Smooth muscle cell (in vitro differentiated cells): ENCODE results near the gene TMEM132A. TPM values are rescaled to one million over a fixed set of nuclear protein-coding genes. Genes with fewer than 3 reads are reported as not detected.
A peak's percentile ranks its signal among the peaks of the same experiment; 100 is the strongest.

Experiments
- DNase-seq: peaks from one replicate; lab custom pipeline; 2025; ENCODE audit not compliant: unreplicated experiment; lab: John Stamatoyannopoulos, UW
- H2AFZ ChIP-seq: fragments of 200-600 bp; sonication (generic); 2 replicates; pipeline ENCODE4 v1.6.0; 2016; ENCODE audit warnings: antibody characterized with exemption, low read depth, mild to moderate bottlenecking
- H3F3A ChIP-seq: fragments of 200-600 bp; sonication (generic); 2 replicates; pipeline ENCODE4 v1.6.0; 2017; ENCODE audit warnings: antibody characterized with exemption, low read depth
- H3K27ac ChIP-seq: fragments of 200-600 bp; sonication (generic); 2 replicates; pipeline ENCODE4 v1.5.1; 2016; ENCODE audit warnings: low read depth, mild to moderate bottlenecking
- H3K27me3 ChIP-seq: fragments of 200-600 bp; sonication (generic); 2 replicates; pipeline ENCODE4 v1.6.1; 2016; ENCODE audit warnings: low read depth, mild to moderate bottlenecking
- H3K36me3 ChIP-seq: fragments of 200-600 bp; sonication (generic); 2 replicates; pipeline ENCODE4 v1.5.1; 2016; ENCODE audit warnings: low read depth
- H3K4me1 ChIP-seq: fragments of 200-600 bp; sonication (generic); 2 replicates; pipeline ENCODE4 v1.5.1; 2016; ENCODE audit warnings: low read depth
- H3K4me2 ChIP-seq: fragments of 200-600 bp; sonication (generic); 2 replicates; pipeline ENCODE4 v1.6.0; 2016; ENCODE audit warnings: mild to moderate bottlenecking
- H3K4me3 ChIP-seq: fragments of 200-600 bp; sonication (generic); 2 replicates; pipeline ENCODE4 v1.5.1; 2016; ENCODE audit warnings: mild to moderate bottlenecking
- H3K79me2 ChIP-seq: fragments of 200-600 bp; sonication (generic); 2 replicates; pipeline ENCODE4 v1.6.0; 2016; ENCODE audit warnings: low read depth, mild to moderate bottlenecking
- H3K9ac ChIP-seq: fragments of 200-600 bp; sonication (generic); 2 replicates; pipeline ENCODE4 v1.6.0; 2016; ENCODE audit warnings: low read depth
- H3K9me3 ChIP-seq: fragments of 200-600 bp; sonication (generic); replicated peaks from 2 replicates; pipeline ENCODE4 v1.5.1; 2016; ENCODE audit warnings: low read depth
- H4K20me1 ChIP-seq: fragments of 200-600 bp; sonication (generic); 2 replicates; pipeline ENCODE4 v1.6.0; 2016; ENCODE audit warnings: low read depth
- WGBS: methylation state at CpG from one replicate; pipeline ENCODE4 v1.1.7; 2016; ENCODE audit warnings: low lambda C conversion rate; 5-methylcytosine and 5-hydroxymethylcytosine counted together
- polyA plus RNA-seq: library from polyadenylated mRNA; unstranded; fragments of >200 nt; fragmentation: Nextera tagmentation; extraction: Ambion mirVana; gene quantifications from 2 replicates; pipeline ENCODE4 v1.2.1, GENCODE V29; 2016
- total RNA-seq: library from RNA; depleted of rRNA; stranded (reverse); fragments of >200 nt; gene quantifications from 2 replicates; pipeline ENCODE4 v1.2.3, GENCODE V29; 2014
- TF ChIP-seq, protein P1 (sequence below): fragments of 200-600 bp; sonication (generic); IDR thresholded peaks from 2 replicates; pipeline ENCODE4 v1.5.1; 2017; ENCODE audit warnings: borderline replicate concordance, mild to moderate bottlenecking, antibody characterized with exemption; ENCODE audit not compliant: insufficient read depth, poor library complexity, severe bottlenecking

TMEM132A gene
- total and polyA plus RNA-seq, 2 experiments from 2014 or later, result 40.7 to 91.3 TPM

DNA sequence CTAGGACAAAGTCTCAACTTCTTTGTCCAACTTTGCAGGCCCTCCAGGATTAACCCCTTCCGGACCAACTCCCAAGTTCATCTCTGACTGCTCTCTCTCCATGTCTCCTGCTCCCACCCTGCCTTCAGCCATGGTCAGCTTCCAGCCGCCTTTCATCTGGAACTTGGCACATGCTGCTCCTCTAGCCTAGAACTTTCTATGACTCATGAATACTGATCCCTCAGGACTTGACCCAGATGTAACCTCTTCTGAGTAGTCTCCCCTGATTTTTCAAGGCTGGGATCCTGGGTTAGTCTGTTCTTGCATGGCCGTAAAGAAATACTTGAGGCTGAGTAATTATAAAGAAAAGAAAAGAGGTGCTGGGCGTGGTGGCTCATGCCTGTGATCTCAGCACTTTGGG, 32.9 kb downstream of the TMEM132A start:
- H3F3A ChIP-seq, result no peaks in the 10 kb centered on the region

DNA sequence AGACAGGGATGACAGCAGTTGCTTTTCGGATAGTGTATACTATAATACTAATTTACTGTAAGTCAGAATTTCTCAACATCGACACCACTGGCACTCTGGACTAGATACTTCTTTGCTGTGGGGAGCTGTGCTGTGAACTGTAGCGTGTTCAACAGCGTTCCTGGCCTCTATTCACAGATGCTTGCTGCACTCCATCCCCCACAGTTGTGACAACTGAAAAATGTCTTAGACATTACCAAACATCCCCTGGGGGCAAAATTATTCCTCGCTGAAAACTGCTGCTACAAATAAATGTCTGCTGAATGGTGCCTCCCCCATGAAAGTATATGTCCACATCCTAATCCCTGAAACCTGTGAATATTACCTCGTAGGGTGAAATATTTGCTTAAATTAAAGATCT, 35.2 kb downstream of the TMEM132A start:
- no peak overlapping the region for H3K4me3 ChIP-seq
- H3K4me1 ChIP-seq, result no peaks in the 10 kb centered on the region
- peak overlapping the region; percentile 29 for H3K27ac ChIP-seq
- H3K9ac ChIP-seq, result no peak overlapping the region
- H2AFZ ChIP-seq, result no peak overlapping the region
- H4K20me1 ChIP-seq, result no peaks in the 10 kb centered on the region
- TF ChIP-seq, protein P1, sequence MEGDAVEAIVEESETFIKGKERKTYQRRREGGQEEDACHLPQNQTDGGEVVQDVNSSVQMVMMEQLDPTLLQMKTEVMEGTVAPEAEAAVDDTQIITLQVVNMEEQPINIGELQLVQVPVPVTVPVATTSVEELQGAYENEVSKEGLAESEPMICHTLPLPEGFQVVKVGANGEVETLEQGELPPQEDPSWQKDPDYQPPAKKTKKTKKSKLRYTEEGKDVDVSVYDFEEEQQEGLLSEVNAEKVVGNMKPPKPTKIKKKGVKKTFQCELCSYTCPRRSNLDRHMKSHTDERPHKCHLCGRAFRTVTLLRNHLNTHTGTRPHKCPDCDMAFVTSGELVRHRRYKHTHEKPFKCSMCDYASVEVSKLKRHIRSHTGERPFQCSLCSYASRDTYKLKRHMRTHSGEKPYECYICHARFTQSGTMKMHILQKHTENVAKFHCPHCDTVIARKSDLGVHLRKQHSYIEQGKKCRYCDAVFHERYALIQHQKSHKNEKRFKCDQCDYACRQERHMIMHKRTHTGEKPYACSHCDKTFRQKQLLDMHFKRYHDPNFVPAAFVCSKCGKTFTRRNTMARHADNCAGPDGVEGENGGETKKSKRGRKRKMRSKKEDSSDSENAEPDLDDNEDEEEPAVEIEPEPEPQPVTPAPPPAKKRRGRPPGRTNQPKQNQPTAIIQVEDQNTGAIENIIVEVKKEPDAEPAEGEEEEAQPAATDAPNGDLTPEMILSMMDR, result no peak
- 75% methylated on average over 6 of the region's 6 CpGs for WGBS
- peaks cover 11% of the 10 kb centered on the region for H3K27me3 ChIP-seq
- H3K4me2 ChIP-seq, result no peak overlapping the region
- DNase-seq, result no peak
- no peaks in the 10 kb centered on the region for H3K79me2 ChIP-seq
- H3K36me3 ChIP-seq, result no peaks in the 10 kb centered on the region
- no peaks in the 10 kb centered on the region for H3F3A ChIP-seq
- H3K9me3 ChIP-seq, result no peaks in the 10 kb centered on the region

More for the DNA sequence above, 32.9 kb downstream of the TMEM132A start:
- Histone ChIP-seq H3K79me2 (no peaks in the 10 kb centered on the region), H3K9ac (no peak overlapping the region), H3K36me3 (no peaks in the 10 kb centered on the region), H3K27me3 (peaks cover 14% of the 10 kb centered on the region), H3K4me3 (no peak overlapping the region), H3K9me3 (no peaks in the 10 kb centered on the region), H2AFZ (no peak overlapping the region), H3K4me2 (no peak overlapping the region), H3K27ac (no peak overlapping the region), H4K20me1 (no peaks in the 10 kb centered on the region), H3K4me1 (peaks cover 2% of the 10 kb centered on the region)
- TF ChIP-seq, protein P1, result no peak
- 85% methylated on average over 4 of the region's 4 CpGs for WGBS
- no peak for DNase-seq

DNA sequence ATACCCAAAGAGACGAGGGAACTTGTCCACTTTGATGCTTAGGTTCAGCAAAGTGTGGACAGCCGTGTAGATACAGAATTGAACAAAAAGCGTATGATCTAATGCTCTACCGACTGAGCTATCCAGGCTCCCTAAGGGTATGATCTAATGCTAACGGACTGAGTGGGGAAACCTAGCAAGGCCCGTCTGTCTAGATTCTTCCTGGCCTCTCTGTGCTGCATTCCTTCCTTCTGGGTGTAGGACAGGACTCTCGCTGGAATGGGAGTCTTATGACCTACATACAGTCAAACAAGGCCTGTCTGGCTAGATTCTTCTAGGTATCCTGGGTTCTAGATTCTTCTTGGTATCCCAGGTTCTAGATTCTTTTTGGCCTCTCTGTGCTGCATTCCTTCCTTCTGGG, 36.1 kb downstream of the TMEM132A start:
- H2AFZ ChIP-seq, result no peak overlapping the region
- H3K9me3 ChIP-seq, result no peaks in the 10 kb centered on the region
- DNase-seq, result no peak
- no peaks in the 10 kb centered on the region for H3K4me1 ChIP-seq
- H3K9ac ChIP-seq, result peak overlapping the region; percentile 37
- H3K4me3 ChIP-seq, result no peak overlapping the region
- peak overlapping the region; percentile 58 for H3K27ac ChIP-seq
- no peaks in the 10 kb centered on the region for H4K20me1 ChIP-seq
- no peaks in the 10 kb centered on the region for H3K36me3 ChIP-seq
- no peaks in the 10 kb centered on the region for H3F3A ChIP-seq
- H3K27me3 ChIP-seq, result peaks cover 11% of the 10 kb centered on the region
- H3K4me2 ChIP-seq, result no peak overlapping the region
- TF ChIP-seq, protein P1, result no peak
- no peaks in the 10 kb centered on the region for H3K79me2 ChIP-seq
- WGBS, result 66% methylated on average over 7 of the region's 7 CpGs

GRCh38 chr11:60964801-60965200, 40.5 kb downstream of the TMEM132A start:
- H2AFZ ChIP-seq, result no peak overlapping the region
- no peak for DNase-seq
- no peaks in the 10 kb centered on the region for H4K20me1 ChIP-seq
- peaks cover 11% of the 10 kb centered on the region for H3K27me3 ChIP-seq
- H3K36me3 ChIP-seq, result no peaks in the 10 kb centered on the region
- H3K9me3 ChIP-seq, result no peaks in the 10 kb centered on the region
- no peak overlapping the region for H3K9ac ChIP-seq
- no peaks in the 10 kb centered on the region for H3K4me1 ChIP-seq
- WGBS, result 83% methylated on average over 6 of the region's 6 CpGs
- H3K27ac ChIP-seq, result no peak overlapping the region
- TF ChIP-seq, protein P1, result no peak
- H3K4me2 ChIP-seq, result no peak overlapping the region
- no peaks in the 10 kb centered on the region for H3F3A ChIP-seq
- H3K79me2 ChIP-seq, result no peaks in the 10 kb centered on the region
- no peak overlapping the region for H3K4me3 ChIP-seq
